ENCODE measurements around the gene TMX2. TPM values are rescaled to one million over a fixed set of nuclear protein-coding genes. Genes with fewer than 3 reads are reported as not detected.

Gene TMX2
- total and polyA plus RNA-seq, 9 of the 15 experiments (the other 6 are each of a cell fraction or from before 2014, with no cell fraction given) = 176 to 433 (median 227) TPM

DNA sequence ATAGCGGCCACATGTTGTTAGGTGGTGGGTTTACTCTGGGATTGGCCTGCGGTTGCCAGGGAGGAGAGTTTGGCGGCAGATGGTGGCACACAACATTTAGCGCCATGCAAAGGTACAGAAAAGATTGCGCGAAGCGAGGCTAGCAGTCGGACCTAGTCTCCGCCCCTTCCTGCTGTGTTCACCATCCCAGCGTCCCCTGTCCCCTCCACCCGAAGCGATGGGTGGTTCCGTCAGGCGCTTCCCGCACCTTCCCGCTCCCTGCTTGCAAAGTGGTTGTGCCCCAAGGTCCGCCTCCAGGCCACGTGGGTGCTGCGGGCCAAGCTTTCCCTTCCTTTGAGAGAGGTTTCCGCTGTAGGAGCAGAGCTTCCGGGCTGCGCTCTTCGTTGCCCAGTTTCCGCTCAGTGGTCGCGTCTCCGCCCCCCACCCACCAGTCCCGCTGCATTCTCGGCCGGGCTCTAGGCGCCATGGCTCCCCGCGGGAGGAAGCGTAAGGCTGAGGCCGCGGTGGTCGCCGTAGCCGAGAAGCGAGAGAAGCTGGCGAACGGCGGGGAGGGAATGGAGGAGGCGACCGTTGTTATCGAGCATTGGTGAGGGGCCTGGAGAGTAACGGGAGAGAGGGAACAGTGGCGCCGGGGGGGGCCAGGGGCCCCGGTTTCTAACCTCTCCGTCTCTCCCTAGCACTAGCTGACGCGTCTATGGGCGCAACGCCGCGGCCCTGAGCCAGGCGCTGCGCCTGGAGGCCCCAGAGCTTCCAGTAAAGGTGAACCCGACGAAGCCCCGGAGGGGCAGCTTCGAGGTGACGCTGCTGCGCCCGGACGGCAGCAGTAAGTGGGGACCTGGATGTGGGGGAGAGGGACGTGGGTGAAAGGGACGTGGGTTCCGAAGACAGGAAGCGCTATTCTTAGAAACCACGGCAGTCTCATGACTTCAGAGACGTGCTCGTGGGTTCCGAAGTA is 29.0 kb downstream of the TMX2 start, which contains the start of gene SELENOH (continued):
- TF ChIP-seq, protein P1, sequence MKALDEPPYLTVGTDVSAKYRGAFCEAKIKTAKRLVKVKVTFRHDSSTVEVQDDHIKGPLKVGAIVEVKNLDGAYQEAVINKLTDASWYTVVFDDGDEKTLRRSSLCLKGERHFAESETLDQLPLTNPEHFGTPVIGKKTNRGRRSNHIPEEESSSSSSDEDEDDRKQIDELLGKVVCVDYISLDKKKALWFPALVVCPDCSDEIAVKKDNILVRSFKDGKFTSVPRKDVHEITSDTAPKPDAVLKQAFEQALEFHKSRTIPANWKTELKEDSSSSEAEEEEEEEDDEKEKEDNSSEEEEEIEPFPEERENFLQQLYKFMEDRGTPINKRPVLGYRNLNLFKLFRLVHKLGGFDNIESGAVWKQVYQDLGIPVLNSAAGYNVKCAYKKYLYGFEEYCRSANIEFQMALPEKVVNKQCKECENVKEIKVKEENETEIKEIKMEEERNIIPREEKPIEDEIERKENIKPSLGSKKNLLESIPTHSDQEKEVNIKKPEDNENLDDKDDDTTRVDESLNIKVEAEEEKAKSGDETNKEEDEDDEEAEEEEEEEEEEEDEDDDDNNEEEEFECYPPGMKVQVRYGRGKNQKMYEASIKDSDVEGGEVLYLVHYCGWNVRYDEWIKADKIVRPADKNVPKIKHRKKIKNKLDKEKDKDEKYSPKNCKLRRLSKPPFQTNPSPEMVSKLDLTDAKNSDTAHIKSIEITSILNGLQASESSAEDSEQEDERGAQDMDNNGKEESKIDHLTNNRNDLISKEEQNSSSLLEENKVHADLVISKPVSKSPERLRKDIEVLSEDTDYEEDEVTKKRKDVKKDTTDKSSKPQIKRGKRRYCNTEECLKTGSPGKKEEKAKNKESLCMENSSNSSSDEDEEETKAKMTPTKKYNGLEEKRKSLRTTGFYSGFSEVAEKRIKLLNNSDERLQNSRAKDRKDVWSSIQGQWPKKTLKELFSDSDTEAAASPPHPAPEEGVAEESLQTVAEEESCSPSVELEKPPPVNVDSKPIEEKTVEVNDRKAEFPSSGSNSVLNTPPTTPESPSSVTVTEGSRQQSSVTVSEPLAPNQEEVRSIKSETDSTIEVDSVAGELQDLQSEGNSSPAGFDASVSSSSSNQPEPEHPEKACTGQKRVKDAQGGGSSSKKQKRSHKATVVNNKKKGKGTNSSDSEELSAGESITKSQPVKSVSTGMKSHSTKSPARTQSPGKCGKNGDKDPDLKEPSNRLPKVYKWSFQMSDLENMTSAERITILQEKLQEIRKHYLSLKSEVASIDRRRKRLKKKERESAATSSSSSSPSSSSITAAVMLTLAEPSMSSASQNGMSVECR (CRISPR knock-in tag; IDR thresholded peaks at IDR 0.05) = peak; percentile 99
- TF ChIP-seq NR4A1 (CRISPR knock-in tag; IDR thresholded peaks at IDR 0.05) (no peak; the same call in 1 of the 2 replicates), NR4A1 (tag; IDR thresholded peaks at IDR 0.05) (peak; percentile 31; the same call in 1 of the 2 replicates), ZNF41 (CRISPR knock-in tag; conservative IDR thresholded peaks at IDR 0.05) (no peak), PPARD (CRISPR knock-in tag; IDR thresholded peaks at IDR 0.05) (no peak), SMARCA5 (IDR thresholded peaks at IDR 0.05) (no peak), ZNF77 (CRISPR knock-in tag; IDR thresholded peaks at IDR 0.05) (no peak), ZZZ3 (IDR thresholded peaks at IDR 0.05) (peak; percentile 58; the same call in 1 of the 2 replicates), CTCF (IDR thresholded peaks at IDR 0.05 in 2 of 3, conservative IDR thresholded peaks at IDR 0.05 in 1 of 3; ENCODE audit: insufficient read depth in 2 of 3, low read depth in 1 of 3, low read length in 3 of 3) (no peak), ZNF134 (CRISPR knock-in tag; conservative IDR thresholded peaks at IDR 0.05) (0 out of 2 replicates have a peak, but pooled peaks have one; percentile 15), BRCA1 (IDR thresholded peaks at IDR 0.05) (no peak), BRCA1 (CRISPR knock-in tag; IDR thresholded peaks at IDR 0.05) (no peak), TSC22D4 (tag; IDR thresholded peaks at IDR 0.05) (no peak)
- TF ChIP-seq, protein P2, sequence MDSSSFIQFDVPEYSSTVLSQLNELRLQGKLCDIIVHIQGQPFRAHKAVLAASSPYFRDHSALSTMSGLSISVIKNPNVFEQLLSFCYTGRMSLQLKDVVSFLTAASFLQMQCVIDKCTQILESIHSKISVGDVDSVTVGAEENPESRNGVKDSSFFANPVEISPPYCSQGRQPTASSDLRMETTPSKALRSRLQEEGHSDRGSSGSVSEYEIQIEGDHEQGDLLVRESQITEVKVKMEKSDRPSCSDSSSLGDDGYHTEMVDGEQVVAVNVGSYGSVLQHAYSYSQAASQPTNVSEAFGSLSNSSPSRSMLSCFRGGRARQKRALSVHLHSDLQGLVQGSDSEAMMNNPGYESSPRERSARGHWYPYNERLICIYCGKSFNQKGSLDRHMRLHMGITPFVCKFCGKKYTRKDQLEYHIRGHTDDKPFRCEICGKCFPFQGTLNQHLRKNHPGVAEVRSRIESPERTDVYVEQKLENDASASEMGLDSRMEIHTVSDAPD (CRISPR knock-in tag; IDR thresholded peaks at IDR 0.05) = no peak
- TF ChIP-seq, protein P3, sequence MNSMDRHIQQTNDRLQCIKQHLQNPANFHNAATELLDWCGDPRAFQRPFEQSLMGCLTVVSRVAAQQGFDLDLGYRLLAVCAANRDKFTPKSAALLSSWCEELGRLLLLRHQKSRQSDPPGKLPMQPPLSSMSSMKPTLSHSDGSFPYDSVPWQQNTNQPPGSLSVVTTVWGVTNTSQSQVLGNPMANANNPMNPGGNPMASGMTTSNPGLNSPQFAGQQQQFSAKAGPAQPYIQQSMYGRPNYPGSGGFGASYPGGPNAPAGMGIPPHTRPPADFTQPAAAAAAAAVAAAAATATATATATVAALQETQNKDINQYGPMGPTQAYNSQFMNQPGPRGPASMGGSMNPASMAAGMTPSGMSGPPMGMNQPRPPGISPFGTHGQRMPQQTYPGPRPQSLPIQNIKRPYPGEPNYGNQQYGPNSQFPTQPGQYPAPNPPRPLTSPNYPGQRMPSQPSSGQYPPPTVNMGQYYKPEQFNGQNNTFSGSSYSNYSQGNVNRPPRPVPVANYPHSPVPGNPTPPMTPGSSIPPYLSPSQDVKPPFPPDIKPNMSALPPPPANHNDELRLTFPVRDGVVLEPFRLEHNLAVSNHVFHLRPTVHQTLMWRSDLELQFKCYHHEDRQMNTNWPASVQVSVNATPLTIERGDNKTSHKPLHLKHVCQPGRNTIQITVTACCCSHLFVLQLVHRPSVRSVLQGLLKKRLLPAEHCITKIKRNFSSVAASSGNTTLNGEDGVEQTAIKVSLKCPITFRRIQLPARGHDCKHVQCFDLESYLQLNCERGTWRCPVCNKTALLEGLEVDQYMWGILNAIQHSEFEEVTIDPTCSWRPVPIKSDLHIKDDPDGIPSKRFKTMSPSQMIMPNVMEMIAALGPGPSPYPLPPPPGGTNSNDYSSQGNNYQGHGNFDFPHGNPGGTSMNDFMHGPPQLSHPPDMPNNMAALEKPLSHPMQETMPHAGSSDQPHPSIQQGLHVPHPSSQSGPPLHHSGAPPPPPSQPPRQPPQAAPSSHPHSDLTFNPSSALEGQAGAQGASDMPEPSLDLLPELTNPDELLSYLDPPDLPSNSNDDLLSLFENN (IDR thresholded peaks at IDR 0.05; ENCODE audit: low read depth in 2 of 2, low read length in 2 of 2) = peak in 1 of 2 experiments; percentile 67; a peak in 1 of 4 replicates
